ENCODE data around the gene PTCSC3.

PTCSC3 gene

DNA sequence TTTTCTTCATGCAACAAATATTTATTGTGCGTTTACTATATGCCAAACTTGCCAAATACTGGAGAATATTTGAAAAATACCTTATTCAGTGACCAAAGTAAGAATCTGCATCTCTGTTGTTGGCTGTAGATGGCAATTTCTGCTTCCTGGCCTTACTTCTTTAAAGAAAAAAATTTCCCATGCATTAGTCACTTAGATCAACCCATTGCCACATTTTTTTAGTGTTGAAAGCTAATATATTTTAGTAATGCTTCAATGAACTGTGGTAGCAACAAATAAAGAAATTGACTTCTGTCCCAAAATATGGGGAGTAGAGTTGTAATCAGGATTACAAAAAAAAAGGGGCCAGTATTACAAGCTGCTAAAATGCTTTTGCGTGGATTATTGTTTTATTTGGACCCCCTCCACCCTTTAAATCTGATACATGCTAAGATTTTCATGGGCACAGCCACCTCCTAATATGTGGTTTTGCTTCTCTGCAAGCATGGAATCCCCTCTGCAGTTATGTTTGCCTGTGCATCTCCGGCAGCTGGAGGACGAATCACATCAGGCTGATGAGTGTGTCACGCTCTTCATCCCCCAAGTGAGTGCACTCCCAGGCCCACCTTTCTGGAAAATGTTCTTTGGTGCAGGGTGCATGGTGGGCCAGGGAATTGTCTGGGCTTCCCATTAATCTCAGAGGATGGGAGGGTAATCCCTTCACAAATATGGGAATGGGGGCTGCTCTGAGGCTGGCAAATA is 38.1 kb upstream of the PTCSC3 start:
- Histone ChIP-seq H3K4me3 (ENCODE audit: insufficient read depth, low read depth, low read length) (no peak overlapping the region), H3K4me1 (ENCODE audit: control insufficient read depth, insufficient read depth, low read length) (peaks cover 8% of the 10 kb centered on the region), H3K27me3 (ENCODE audit: control insufficient read depth, insufficient read depth, low read length, poor library complexity, severe bottlenecking) (no peaks in the 10 kb centered on the region), H3K27ac (ENCODE audit: insufficient read depth, low read depth, low read length, poor library complexity, severe bottlenecking) (no peak overlapping the region), H3K9me3 (ENCODE audit: control insufficient read depth, low read length) (no peaks in the 10 kb centered on the region), H3K36me3 (ENCODE audit: control insufficient read depth, insufficient read depth, low read length) (no peaks in the 10 kb centered on the region)
- WGBS, 2 experiments, result 79 to 91% methylated on average over 4 to 5 of the region's 5 CpGs

- H3K4me1 ChIP-seq (ENCODE audit: control insufficient read depth, insufficient read depth, low read length), result peaks cover 8% of the 10 kb centered on the region
- H3K9me3 ChIP-seq (ENCODE audit: control insufficient read depth, low read length), result no peaks in the 10 kb centered on the region
- H3K4me3 ChIP-seq (ENCODE audit: insufficient read depth, low read depth, low read length), result no peak overlapping the region
- H3K27me3 ChIP-seq (ENCODE audit: control insufficient read depth, insufficient read depth, low read length, poor library complexity, severe bottlenecking), result no peaks in the 10 kb centered on the region
- WGBS, 2 experiments, result no CpG with 5 or more reads among the region's 3 CpGs
- no peak overlapping the region for H3K27ac ChIP-seq (ENCODE audit: insufficient read depth, low read depth, low read length, poor library complexity, severe bottlenecking)
- no peaks in the 10 kb centered on the region for H3K36me3 ChIP-seq (ENCODE audit: control insufficient read depth, insufficient read depth, low read length)
These were observed 36.5 kb upstream of the PTCSC3 start for GRCh38 chr14:36212987-36213386.

DNA sequence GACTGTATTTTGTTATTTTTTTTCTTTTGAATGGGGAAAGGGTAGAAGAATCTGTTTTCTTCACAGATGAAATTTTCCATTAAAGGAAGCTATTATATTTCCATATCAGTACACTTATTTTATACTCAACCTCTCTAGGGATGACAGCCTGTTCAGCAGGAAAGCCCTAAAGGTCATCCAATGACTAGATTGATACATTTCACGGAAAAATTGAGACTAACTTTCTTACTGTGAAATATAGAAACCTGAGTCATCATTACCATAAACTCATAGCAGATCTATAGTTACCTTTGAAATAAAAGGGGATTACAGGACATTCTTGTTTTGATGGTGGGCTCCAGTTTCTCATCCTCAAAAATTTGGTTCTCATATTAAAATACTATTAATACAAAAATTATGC is 36.1 kb upstream of the PTCSC3 start:
- 88 to 100% methylated on average over 1 of the region's 1 CpG for WGBS, 2 experiments
- no peak overlapping the region for H3K27ac ChIP-seq (ENCODE audit: insufficient read depth, low read depth, low read length, poor library complexity, severe bottlenecking)
- peaks cover 8% of the 10 kb centered on the region for H3K4me1 ChIP-seq (ENCODE audit: control insufficient read depth, insufficient read depth, low read length)
- H3K27me3 ChIP-seq (ENCODE audit: control insufficient read depth, insufficient read depth, low read length, poor library complexity, severe bottlenecking), result no peaks in the 10 kb centered on the region
- H3K4me3 ChIP-seq (ENCODE audit: insufficient read depth, low read depth, low read length), result no peak overlapping the region
- no peaks in the 10 kb centered on the region for H3K36me3 ChIP-seq (ENCODE audit: control insufficient read depth, insufficient read depth, low read length)
- H3K9me3 ChIP-seq (ENCODE audit: control insufficient read depth, low read length), result no peaks in the 10 kb centered on the region

- no peaks in the 10 kb centered on the region for H3K4me1 ChIP-seq (ENCODE audit: control insufficient read depth, insufficient read depth, low read length)
- no peak overlapping the region for H3K4me3 ChIP-seq (ENCODE audit: insufficient read depth, low read depth, low read length)
- WGBS, 2 experiments, result 92 to 94% methylated on average over 2 of the region's 2 CpGs
- H3K36me3 ChIP-seq (ENCODE audit: control insufficient read depth, insufficient read depth, low read length), result no peaks in the 10 kb centered on the region
- no peaks in the 10 kb centered on the region for H3K27me3 ChIP-seq (ENCODE audit: control insufficient read depth, insufficient read depth, low read length, poor library complexity, severe bottlenecking)
- H3K9me3 ChIP-seq (ENCODE audit: control insufficient read depth, low read length), result no peaks in the 10 kb centered on the region
- no peak overlapping the region for H3K27ac ChIP-seq (ENCODE audit: insufficient read depth, low read depth, low read length, poor library complexity, severe bottlenecking)
These were observed 32.3 kb upstream of the PTCSC3 start for GRCh38 chr14:36208690-36209278.

DNA sequence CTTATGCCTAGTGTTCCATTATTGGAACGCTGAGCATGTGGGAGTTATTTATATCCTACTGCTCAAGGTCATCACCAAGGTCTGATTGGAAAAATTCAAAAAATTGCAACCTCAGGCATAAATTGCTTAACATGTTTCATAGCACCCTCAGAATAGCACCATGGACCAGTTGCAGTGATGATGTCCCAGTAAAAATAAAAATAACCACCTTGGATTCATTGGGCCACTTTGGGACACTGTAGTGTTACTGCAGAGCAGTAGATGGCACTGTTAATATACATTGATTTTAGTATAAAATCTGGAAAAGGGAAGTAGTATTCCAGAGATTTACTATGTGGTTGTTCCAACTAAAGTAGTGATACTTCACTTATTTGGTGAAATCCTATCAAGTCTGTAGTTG is 31.0 kb upstream of the PTCSC3 start:
- Histone ChIP-seq H3K27ac (ENCODE audit: insufficient read depth, low read depth, low read length, poor library complexity, severe bottlenecking) (no peak overlapping the region), H3K9me3 (ENCODE audit: control insufficient read depth, low read length) (no peaks in the 10 kb centered on the region), H3K27me3 (ENCODE audit: control insufficient read depth, insufficient read depth, low read length, poor library complexity, severe bottlenecking) (no peaks in the 10 kb centered on the region), H3K4me1 (ENCODE audit: control insufficient read depth, insufficient read depth, low read length) (no peaks in the 10 kb centered on the region), H3K36me3 (ENCODE audit: control insufficient read depth, insufficient read depth, low read length) (no peaks in the 10 kb centered on the region), H3K4me3 (ENCODE audit: insufficient read depth, low read depth, low read length) (no peak overlapping the region)
- WGBS, 2 experiments, result 100% methylated on average over 1 of the region's 1 CpG

- Histone ChIP-seq H3K27ac (ENCODE audit: insufficient read depth, low read depth, low read length, poor library complexity, severe bottlenecking) (no peak overlapping the region), H3K4me1 (ENCODE audit: control insufficient read depth, insufficient read depth, low read length) (no peaks in the 10 kb centered on the region), H3K9me3 (ENCODE audit: control insufficient read depth, low read length) (no peaks in the 10 kb centered on the region), H3K36me3 (ENCODE audit: control insufficient read depth, insufficient read depth, low read length) (no peaks in the 10 kb centered on the region), H3K27me3 (ENCODE audit: control insufficient read depth, insufficient read depth, low read length, poor library complexity, severe bottlenecking) (no peaks in the 10 kb centered on the region), H3K4me3 (ENCODE audit: insufficient read depth, low read depth, low read length) (no peak overlapping the region)
- WGBS, 2 experiments, result 88 to 90% methylated on average over 4 of the region's 4 CpGs
These were observed 28.0 kb upstream of the PTCSC3 start for GRCh38 chr14:36204461-36205073.

- Histone ChIP-seq H3K36me3 (ENCODE audit: control insufficient read depth, insufficient read depth, low read length) (no peaks in the 10 kb centered on the region), H3K27ac (ENCODE audit: insufficient read depth, low read depth, low read length, poor library complexity, severe bottlenecking) (no peak overlapping the region), H3K27me3 (ENCODE audit: control insufficient read depth, insufficient read depth, low read length, poor library complexity, severe bottlenecking) (no peaks in the 10 kb centered on the region), H3K9me3 (ENCODE audit: control insufficient read depth, low read length) (no peaks in the 10 kb centered on the region), H3K4me3 (ENCODE audit: insufficient read depth, low read depth, low read length) (no peak overlapping the region), H3K4me1 (ENCODE audit: control insufficient read depth, insufficient read depth, low read length) (no peaks in the 10 kb centered on the region)
- no CpG with 5 or more reads among the region's 1 CpG for WGBS, 2 experiments
These were observed 21.9 kb upstream of the PTCSC3 start for GRCh38 chr14:36198378-36198777.

GRCh38 chr14:36194663-36195062 is 18.1 kb upstream of the PTCSC3 start:
- WGBS, 2 experiments, result 96 to 98% methylated on average over 4 of the region's 4 CpGs
- Histone ChIP-seq H3K4me3 (ENCODE audit: insufficient read depth, low read depth, low read length) (no peak overlapping the region), H3K27ac (ENCODE audit: insufficient read depth, low read depth, low read length, poor library complexity, severe bottlenecking) (no peak overlapping the region), H3K27me3 (ENCODE audit: control insufficient read depth, insufficient read depth, low read length, poor library complexity, severe bottlenecking) (no peaks in the 10 kb centered on the region), H3K9me3 (ENCODE audit: control insufficient read depth, low read length) (no peaks in the 10 kb centered on the region), H3K4me1 (ENCODE audit: control insufficient read depth, insufficient read depth, low read length) (no peaks in the 10 kb centered on the region), H3K36me3 (ENCODE audit: control insufficient read depth, insufficient read depth, low read length) (no peaks in the 10 kb centered on the region)

DNA sequence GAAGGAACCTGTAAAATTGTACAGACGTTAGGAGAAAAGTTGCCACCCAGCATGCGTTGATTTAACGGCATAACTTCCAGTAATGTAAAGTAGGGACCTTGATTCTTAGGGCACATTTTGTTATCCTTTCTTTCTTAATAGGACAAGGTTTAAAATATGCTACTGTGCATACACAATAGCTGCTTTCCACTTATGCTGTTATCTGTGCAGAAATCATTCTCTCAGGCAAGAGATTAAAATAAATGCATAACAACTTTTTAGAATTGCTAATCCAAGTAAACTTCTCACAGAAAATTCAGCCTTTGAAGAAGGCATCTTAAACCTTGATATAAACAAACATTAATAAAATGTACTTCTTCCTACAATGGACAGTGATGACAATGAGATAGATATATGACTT is 16.0 kb upstream of the PTCSC3 start:
- 94 to 95% methylated on average over 3 of the region's 3 CpGs for WGBS, 2 experiments
- Histone ChIP-seq H3K27ac (ENCODE audit: insufficient read depth, low read depth, low read length, poor library complexity, severe bottlenecking) (no peak overlapping the region), H3K27me3 (ENCODE audit: control insufficient read depth, insufficient read depth, low read length, poor library complexity, severe bottlenecking) (no peaks in the 10 kb centered on the region)

DNA sequence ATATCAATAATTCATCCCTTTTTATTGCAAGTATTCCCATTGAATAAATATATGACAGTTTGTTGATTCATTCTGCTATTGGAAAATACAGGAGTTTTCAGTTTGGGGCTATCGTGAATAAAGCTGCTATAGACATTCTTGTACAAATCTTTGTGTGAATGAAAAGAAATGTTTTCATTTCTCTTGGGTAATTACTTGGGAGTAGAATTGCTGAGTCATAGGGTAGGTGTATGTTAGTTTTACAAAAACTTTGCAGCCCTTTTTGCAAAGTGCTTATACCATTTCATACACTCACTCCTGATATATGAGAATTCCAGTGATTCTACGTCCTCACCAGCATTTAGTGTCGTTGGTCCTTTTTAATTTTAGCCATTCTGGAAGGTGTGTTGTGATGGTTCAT is 6.9 kb upstream of the PTCSC3 start:
- 85 to 96% methylated on average over 2 to 3 of the region's 3 CpGs for WGBS, 2 experiments
- no peaks in the 10 kb centered on the region for H3K9me3 ChIP-seq (ENCODE audit: control insufficient read depth, low read length)
- H3K4me1 ChIP-seq (ENCODE audit: control insufficient read depth, insufficient read depth, low read length), result no peaks in the 10 kb centered on the region
- no peaks in the 10 kb centered on the region for H3K27me3 ChIP-seq (ENCODE audit: control insufficient read depth, insufficient read depth, low read length, poor library complexity, severe bottlenecking)
- H3K27ac ChIP-seq (ENCODE audit: insufficient read depth, low read depth, low read length, poor library complexity, severe bottlenecking), result no peak overlapping the region
- no peak overlapping the region for H3K4me3 ChIP-seq (ENCODE audit: insufficient read depth, low read depth, low read length)
- H3K36me3 ChIP-seq (ENCODE audit: control insufficient read depth, insufficient read depth, low read length), result no peaks in the 10 kb centered on the region

More for the DNA sequence above, 16.0 kb upstream of the PTCSC3 start:
- Histone ChIP-seq H3K4me1 (ENCODE audit: control insufficient read depth, insufficient read depth, low read length) (no peaks in the 10 kb centered on the region), H3K4me3 (ENCODE audit: insufficient read depth, low read depth, low read length) (no peak overlapping the region), H3K9me3 (ENCODE audit: control insufficient read depth, low read length) (no peaks in the 10 kb centered on the region), H3K36me3 (ENCODE audit: control insufficient read depth, insufficient read depth, low read length) (no peaks in the 10 kb centered on the region)
